ENCODE results near the gene IQCK. TPM values are rescaled to one million over a fixed set of nuclear protein-coding genes. Genes with fewer than 3 reads are reported as not detected.
"Not testable (repeated sequence)": the region's sequence is repeated elsewhere in the genome, so short reads cannot be mapped to it uniquely, and the experiment has no call there.

IQCK gene
- total RNA-seq, 1 donor from 2014 or later: 6.5 TPM

DNA sequence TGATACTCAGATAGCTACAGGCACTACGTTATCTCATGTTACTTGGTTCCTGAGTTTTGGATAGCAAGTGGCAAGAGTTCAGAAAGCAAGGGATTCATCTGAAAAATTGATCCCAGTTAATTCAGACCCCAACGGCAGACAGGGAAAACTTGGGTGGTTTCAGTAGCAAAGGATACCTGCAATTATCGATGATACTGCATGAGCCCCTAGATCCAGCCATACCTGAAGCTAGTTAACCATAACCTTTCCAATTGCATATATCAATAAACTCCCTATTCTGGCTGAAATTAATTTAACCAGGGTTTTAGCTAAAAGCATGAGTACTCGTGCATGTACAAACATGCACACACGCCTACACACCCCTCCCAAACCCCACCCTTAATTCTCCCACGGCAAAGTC lies 4.4 kb upstream of the IQCK start:
- DNase-seq (no peak), ATAC-seq (no peak)
- intact Hi-C loops (cut with micrococcal nuclease): no loop called here

DNA sequence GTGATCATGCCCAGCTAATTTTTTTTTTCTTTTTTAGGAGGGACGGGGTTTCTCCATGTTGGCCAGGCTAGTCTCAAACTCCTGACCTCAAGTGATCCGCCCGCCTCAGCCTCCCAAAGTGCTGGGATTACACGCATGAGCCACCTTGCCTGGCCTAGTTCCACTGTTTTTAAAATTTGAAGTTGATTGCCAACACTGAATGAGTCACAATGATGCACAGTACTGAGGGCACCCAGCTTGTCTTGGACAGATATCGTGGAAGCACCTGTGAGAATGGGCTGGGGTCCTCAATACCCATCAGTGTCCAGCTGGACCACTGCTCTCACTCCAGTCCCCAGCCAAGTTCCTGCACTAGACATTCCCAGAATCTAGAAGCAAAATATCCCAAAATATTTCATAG lies 2.5 kb upstream of the IQCK start:
- DNase-seq (no peak), ATAC-seq (no peak)
- intact Hi-C loops (cut with micrococcal nuclease): no loop called here

DNA sequence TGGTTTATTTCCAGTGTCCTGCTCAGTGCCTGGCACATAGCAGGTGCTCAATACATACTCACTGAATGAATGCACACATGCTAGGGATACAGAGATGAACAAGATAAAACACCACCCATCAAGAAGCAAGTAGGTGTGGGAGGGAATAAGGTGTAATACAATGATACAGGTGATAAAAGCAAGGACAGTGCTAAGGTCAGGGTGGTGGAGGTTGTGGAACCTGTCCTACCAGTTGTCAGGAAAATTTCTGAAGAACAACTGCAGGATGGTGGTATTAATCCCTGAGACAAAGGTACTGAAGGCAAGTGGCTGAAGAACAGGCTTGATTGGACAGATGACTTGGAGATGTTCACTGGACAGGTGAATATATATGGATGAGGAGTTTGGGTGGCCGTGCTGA lies 1.9 kb upstream of the IQCK start:
- ATAC-seq: no peak
- no peak for DNase-seq
- intact Hi-C loops (cut with micrococcal nuclease): no loop called here

DNA sequence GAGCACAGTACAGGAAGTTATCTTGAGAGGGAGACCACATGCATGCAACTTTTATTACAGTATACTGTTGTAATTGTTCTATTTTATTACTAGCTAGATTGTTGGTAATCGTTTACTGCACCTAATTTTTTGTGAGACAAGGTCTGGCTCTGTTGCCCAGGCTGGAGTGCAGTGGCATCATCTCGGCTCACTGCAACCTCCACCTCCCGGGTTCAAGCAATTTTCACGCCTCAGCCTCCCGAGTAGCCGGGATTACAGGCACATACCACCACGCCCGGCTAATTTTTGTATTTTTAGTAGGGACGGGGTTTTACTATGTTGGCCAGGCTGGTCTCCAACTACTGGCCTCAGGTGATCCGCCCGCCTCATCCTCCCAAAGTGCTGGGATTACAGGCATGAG lies 1.3 kb upstream of the IQCK start:
- intact Hi-C loops (cut with micrococcal nuclease); ATAC-seq; DNase-seq: not testable (repeated sequence)

DNA sequence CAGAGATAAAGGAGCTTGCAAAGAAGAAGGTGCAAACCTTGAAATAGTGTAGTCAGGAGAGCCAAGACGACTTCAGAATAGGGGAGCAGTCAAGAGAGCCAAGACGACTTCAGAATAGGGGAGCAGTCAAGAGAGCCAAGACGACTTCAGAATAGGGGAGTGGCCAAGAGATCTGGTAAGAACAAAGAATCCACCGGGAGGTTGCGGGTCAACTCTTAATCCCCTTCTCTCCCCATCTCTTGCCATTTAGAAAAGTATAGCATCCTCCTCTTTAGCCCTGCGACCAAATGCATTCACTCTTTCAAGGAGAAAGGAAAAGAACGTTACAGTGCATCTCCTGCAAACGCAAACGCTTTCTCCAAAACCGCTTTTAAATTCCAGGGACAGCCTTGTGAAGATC lies 757 bp upstream of the IQCK start:
- ATAC-seq (no peak), DNase-seq (no peak)
- intact Hi-C loops (cut with micrococcal nuclease): no loop called here

DNA sequence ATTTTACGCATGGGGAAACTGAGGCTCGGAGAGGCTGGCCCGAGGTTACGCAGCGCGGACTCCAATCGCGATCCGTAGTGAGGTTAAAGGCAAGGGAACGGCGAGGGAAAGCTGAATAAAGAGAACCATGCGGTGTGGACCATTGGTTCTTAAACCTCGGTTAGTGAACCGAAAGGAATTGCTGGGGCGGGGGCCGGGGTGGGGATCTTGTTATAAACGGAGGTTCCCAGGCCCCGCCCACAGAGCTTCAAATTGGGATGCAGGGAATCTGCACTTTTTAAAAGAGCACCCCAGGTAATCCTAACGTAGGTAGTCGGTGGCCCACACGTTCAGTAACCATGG lies 524 bp downstream of the IQCK start:
- ATAC-seq (no peak), DNase-seq (no peak)
- intact Hi-C loops (cut with micrococcal nuclease): no loop called here

DNA sequence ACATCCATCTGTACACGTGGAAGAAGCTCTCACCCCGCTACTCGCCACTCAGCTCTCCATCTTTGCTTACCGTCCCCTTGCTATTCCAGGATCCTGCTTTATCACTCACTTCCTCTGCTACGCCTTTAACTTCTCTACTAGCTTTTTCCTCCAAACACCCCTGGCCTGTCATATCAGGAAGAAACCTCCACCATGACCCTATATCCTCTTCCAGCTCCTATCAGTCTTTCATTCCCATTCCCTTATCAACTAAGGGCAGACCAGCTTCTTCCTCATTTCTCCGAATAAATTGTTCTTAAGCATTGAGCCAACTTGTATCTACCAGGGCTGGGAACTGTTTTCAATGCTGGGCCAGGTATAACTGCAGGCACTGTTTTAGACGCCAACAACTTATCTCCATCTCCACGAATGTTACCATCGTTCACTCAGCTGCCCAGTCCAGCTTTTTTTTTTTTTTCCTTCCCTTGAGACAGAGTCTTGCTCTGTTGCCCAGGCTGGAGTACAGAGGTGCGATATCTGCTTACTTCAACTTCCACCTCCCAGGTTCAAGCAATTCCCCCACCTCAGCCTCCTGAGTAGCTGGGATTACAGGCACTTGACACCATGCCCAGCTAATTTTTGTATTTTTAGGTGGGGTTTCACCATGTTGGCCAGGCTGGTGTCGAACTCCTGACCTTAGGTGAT lies 4.3 kb downstream of the IQCK start:
- no peak for DNase-seq
- intact Hi-C loops (cut with micrococcal nuclease): no loop called here
- no peak for ATAC-seq

DNA sequence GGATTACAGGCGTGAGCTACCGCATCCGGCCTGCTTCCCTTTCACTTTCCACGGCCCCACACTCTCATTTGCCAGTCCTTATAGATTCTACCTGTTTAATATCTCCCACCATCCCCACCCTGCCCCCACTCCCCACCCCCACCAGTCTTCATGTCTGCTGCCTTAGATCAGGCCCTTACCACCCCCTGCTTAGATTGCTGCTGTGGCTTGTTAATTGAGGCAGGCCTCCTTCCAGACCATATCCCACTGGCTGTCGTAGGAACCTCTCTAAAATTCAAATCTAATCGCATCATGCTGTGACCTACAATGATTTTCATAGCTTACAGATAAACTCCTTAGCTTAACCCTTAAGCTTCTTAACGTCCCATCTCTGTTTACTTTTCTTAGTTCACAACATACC lies 4.9 kb downstream of the IQCK start:
- no peak for ATAC-seq
- intact Hi-C loops (cut with micrococcal nuclease): no loop called here
- no peak for DNase-seq

DNA sequence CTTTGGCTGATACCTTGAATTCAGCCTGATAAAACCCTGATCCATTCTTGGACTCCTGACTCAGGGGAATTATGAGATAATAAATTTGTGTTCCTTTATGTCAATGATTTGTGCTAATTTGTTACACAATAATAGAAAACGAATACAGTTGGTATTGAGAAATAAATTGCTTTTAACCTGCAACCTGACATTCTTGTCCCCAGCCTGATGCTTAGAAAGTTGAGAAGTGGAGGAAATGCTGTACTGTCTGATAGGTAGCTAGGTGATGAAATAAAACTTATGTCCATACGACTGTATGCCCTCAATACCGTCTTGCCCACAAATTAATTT lies 10.5 kb downstream of the IQCK start:
- no peak for ATAC-seq
- intact Hi-C loops (cut with micrococcal nuclease): no loop called here
- no peak for DNase-seq

DNA sequence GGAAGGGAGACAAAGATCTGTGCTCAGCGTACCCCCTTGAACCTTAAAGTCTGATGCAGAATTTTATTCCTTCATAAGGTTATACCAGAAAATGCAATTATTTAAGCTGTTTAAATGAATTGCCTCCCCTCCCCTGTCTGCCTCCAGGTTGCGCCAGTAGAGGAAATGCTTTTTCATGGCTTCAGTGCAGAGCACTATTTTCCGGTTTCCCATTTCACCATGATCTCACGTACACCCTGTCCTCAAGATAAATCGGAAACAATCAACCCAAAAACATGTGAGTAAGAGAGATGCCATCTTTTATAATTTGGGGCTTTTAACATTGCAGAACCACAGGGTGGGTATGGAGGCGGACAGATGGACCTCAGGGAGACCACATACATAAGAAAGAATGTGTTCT lies 15.5 kb downstream of the IQCK start:
- ATAC-seq: no peak
- DNase-seq: no peak
- intact Hi-C loops (cut with micrococcal nuclease): no loop called here

DNA sequence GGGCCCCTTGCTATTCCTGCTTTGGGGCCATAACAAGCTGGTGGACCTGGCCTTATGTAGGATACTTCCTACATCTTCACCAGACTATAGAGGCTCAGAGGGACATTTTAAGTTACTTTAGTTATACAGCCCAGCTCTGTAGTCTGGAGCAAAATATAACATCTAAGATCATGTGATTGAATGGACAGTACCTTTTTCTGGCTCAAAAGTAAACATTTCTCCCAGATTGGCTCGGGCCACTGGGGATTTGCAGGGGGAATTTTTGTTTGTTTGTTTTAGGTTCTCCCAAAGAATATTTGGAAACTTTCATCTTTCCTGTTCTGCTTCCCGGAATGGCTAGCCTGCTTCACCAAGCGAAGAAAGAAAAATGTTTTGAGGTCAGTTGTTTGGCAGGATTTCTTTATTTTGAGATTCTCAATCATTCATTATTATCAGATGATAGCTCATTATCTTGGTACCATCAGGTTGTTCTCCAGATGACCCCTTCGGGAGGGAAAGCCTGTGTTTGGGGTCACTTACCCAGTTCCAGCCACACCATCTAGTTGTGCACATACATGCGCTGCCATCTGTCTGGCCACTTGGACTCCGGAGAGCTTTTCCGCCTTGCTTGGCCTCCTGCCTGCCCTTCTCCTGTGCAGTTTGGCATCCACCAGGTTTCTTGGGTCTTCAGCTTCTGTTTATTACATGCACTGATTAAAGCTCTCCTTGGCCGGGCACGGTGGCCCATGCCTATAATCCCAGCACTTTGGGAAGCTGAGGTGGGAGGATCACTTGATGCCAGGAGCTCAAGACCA lies 17.2 kb downstream of the IQCK start:
- intact Hi-C loops (cut with micrococcal nuclease): no loop called here
- ATAC-seq: peak; percentile 71
- peak; percentile 56 for DNase-seq

DNA sequence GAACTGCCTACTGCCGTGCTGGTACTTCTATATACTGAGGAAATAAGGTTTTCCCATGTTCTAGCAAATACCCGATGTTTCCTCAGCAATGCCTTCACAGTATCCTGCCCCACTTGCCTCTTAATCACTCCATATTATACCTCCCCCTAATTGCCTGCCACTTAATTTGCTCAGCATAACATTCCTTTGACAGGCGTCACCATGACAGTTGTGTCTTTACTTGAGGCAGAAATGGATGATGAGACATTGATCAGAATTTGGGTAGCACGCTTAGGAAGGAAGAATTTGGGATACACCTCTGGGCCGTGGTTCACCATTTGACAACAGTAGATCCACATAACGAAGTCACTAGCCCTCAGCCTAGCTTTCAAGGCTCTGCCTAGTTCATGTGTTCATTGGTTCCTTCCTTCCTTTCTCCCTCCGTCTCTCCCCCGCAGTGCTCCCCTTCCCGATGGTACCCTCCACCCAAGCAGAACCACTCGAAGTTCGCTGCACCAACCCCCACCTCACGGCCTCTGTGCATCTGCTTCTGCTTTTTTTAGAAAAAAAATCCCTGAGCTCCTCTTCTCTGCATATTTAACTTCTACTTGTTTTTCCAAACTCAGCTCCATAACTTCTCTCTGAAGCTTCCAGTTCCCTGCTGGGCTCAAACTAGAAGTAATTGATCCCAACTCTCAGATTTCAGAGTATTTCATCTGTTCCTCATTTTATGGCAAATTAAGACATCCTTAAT lies 19.4 kb downstream of the IQCK start:
- ATAC-seq (peak; percentile 31), DNase-seq (no peak)
- intact Hi-C loops (cut with micrococcal nuclease): no loop called here

DNA sequence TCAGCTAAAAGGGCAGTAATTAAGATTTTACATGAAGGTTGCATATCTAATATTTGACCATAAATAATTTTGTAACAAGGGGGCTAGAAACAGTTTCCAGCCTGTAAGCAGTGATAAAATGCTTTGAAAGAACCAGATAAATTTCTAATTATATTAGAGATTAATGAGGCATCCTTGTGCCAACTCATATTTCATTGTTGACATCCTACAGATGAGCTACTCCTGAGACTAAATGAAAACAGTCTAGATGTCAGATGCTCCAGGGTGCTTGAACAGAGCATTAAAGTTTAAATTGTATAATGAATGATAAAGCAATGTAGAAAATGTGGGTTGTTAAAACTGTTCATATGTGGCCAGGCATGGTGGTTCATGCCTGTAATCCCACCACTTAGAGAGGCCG lies 23.3 kb downstream of the IQCK start:
- ATAC-seq (no peak), DNase-seq (no peak)
- intact Hi-C loops (cut with micrococcal nuclease): no loop called here

DNA sequence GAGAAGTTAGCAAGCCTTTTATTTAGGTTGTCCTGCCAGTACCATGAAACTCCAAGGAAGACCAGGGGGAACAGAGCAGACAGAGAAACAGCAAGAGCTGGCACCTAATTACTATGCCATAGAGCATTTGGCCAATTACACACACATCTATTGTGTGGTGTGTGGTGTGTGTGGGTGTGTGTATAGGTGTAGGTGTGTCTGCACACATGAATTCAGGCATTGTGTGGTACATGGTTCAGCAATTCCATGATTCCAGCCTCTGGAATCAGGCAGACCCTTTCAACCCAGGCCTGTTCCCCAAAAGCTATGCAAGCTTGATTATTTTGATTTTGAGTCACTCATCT lies 25.7 kb downstream of the IQCK start:
- ATAC-seq (no peak), DNase-seq (no peak)
- intact Hi-C loops (cut with micrococcal nuclease): no loop called here

DNA sequence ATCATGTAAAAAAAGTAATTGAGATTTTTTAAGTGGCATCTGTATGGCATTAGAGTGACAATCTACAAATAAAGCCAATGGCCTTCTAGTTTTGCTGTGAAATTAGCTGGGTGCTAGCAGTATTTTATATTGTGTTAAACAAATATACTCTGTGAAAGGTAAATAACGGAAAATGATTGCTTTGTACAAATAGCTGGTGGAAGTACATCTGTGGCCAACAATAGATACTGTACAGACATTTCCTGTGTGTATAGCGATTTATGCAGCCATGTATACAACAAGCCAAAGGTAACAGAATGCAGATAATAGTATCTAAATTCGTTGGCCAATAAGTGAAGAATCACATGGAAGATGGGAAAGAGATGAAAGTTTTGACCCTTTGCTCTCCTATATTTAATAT lies 26.6 kb downstream of the IQCK start:
- DNase-seq (no peak), ATAC-seq (no peak)
- intact Hi-C loops (cut with micrococcal nuclease): no loop called here

DNA sequence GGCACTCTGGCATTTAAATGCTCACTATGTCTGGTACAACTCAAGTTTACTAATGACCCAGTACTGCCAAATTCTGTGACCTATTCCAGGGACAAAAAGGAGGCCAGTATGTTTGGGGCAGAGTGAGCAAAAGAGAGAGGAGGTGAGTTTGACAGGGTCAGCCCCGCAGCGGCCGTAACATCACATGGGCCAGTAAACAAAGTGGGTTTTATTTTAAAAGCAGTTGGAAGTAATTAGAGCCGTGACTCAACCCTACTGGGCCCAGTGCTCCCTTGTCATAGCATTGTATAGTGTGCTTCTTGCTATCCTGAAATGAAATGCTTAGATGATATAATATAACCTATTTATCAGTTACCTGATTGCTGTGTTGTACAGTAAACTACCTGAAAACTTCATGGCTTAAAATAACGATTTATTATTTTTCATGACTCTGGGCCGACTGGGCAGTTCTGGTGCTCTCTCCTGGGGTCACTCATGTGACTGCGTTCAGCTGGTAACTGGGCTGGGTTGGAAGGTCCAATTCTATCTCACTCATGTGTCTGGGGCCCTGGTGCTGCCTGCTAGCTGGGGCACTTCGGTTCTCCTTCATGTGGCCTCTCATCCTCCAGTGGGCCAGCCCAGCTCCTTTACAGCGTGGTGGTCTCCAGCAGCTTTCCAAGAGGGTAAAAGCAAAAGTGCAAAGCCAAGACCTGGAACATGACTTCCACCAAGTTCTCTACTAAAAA lies 27.4 kb downstream of the IQCK start:
- intact Hi-C loops (cut with micrococcal nuclease): no loop called here
- no peak for DNase-seq
- ATAC-seq: no peak

DNA sequence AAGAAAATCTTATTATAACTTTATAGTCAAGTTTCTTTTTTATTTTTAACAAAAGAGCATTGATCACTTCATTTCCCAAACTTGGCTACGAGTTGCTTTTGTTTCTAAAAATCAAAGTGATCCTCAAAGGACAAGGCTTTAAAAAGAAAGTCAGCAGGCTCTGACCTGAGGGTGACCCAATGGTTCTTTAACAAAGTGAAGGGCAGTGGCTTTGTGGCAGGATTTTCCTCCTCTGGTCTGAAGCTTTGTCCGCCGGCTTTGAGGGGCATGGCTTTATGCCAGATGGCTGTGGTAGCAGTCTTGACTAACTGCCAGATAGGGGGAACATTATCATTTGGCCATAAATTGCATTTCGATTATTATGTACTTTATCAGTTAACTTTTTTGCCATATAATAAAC lies 28.5 kb downstream of the IQCK start:
- DNase-seq: no peak
- intact Hi-C loops (cut with micrococcal nuclease): no loop called here
- ATAC-seq: no peak

DNA sequence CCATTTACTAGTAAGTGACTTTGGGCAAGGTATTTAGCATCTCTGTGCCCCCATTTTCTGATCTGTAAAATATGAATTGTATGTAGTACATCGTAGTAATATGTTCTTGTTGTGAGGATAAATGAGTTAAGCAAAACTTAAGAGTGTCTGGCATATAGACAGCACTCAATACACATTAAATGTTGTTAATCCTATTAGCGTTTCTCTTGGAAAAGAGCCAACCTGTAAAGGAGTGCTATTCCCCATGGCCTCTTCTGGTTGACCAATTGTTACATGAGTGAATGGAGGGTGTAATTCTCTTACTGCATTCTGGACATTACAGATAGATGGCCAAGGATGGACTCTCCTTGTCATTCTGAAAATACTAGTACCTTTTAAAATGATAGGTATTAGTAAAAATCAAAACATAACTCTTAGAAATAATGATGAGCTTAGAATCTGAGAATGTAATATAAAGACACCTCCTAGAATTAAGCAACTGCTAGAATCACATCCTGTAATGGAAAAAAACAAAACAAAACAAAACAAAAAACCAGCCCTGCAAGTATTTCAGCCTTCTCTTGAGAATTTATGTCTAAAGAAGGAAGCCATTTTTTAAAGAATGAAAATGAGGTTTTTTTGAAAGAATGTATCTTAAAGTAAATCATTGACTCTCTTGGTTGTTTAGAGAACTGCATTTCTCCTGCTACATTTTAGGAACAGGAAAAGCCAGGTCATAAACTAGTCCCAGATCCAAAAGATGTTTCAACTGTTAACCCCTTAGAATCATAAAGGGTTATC lies 30.5 kb downstream of the IQCK start:
- ATAC-seq: no peak
- intact Hi-C loops (cut with micrococcal nuclease): no loop called here
- no peak for DNase-seq

DNA sequence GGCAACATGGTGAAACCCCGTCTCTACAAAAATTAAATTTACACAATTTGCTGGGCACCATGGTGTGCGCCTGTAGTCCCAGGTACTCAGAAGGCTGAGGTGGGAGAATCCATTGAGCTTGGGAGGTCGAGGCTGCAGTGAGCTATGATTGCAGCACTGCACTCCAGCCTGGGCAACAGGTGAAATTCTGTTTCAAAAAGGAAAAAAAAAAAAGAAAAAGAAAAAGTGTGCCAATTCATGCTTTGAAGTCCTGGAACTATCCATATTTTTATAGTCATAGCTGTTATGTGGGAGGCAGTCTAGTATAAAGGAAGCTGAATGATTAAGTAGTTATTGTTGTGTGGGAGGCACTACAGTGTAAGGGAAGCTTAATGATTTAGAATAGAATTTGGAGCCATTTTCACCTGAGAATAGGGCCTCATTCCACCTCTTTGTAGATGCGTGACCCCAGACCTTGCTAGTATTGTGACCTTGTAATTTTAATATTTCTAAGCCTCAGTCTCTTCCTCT lies 31.6 kb downstream of the IQCK start:
- intact Hi-C loops (cut with micrococcal nuclease): no loop called here
- ATAC-seq (no peak), DNase-seq (no peak)
